Spinal cord (tissue), 10 donors: ENCODE data around the gene ABCD3. TPM values are rescaled to one million over a fixed set of nuclear protein-coding genes. Genes with fewer than 3 reads are reported as not detected.
A peak's percentile ranks its signal among the peaks of the same experiment; 100 is the strongest.

Source experiments
- DNase-seq, 6 donors: peaks; one replicate each; pipeline versions ENCODE4 v3.0.0 to v3.0.0-alpha.2; 2013 to 2015; ENCODE audit warnings: low spot score in 6 of 6, low read depth in 4 of 6
- H3K27ac ChIP-seq: one replicate; pipeline ENCODE4 v1.5.1; 2013; ENCODE audit warnings: low read depth, low read length, control low read depth
- H3K27me3 ChIP-seq: one replicate; pipeline ENCODE4 v1.6.1; 2013; ENCODE audit warnings: low read length; ENCODE audit not compliant: control insufficient read depth, insufficient read depth
- H3K36me3 ChIP-seq: one replicate; pipeline ENCODE4 v1.6.1; 2013; ENCODE audit warnings: low read length; ENCODE audit not compliant: control insufficient read depth, insufficient read depth
- H3K4me1 ChIP-seq: one replicate; pipeline ENCODE4 v1.6.1; 2013; ENCODE audit warnings: low read length; ENCODE audit not compliant: control insufficient read depth, insufficient read depth
- H3K4me3 ChIP-seq: one replicate; pipeline ENCODE4 v1.5.1; 2013; ENCODE audit warnings: low read depth, low read length, control low read depth
- H3K9me3 ChIP-seq: one replicate; pipeline ENCODE4 v1.6.1; 2013; ENCODE audit warnings: low read length; ENCODE audit not compliant: control insufficient read depth, insufficient read depth
- WGBS: methylation state at CpG from one replicate; pipeline ENCODE4 v1.1.5; 2013; ENCODE audit warnings: missing lambda C conversion rate; ENCODE audit not compliant: insufficient coverage; 5-methylcytosine and 5-hydroxymethylcytosine counted together
- polyA plus RNA-seq, 2 donors: library from polyadenylated mRNA; unstranded; fragments of 120-200 nt; gene quantifications; one replicate each; pipeline ENCODE4 v1.2.1, GENCODE V29; 2013; ENCODE audit not compliant: insufficient read length in 2 of 2
- total RNA-seq, 2 donors: library from RNA; depleted of rRNA in 1 of 2; stranded (reverse); fragments of 120-200 nt in 1 of 2; fragments of >200 nt in 1 of 2; gene quantifications; one replicate each; pipeline versions ENCODE4 v1.2.3 to v1.2.4, GENCODE V29; 2013 to 2014
- donor health status: healthy.

ABCD3 gene
- total and polyA plus RNA-seq, 4 donors = 52.9 to 95.5 (median 61.0) TPM

DNA sequence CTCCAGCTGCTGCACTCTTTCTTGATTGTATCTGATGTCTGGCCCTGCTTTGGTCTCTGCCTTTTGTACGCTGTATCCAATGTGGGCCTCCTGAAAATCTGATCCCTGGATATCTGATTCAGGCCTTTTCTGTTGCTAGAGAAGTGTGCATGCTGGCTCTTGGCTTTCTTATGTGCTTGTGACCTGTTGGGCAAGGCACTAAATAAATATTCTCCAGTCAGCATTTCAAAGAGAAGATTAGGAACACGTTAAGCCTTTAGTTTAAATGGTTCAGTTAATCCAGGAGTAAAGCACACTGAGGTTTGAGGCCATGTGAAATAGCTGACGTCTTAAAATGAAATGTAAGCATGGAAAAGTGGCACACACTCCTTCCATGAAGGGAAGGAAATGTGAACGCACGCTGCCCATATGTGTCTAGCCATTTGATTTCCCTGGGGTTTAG is 132.6 kb downstream of the ABCD3 start:
- 75% methylated on average over 4 of the region's 5 CpGs for WGBS
- DNase-seq = no peak
- no peak overlapping the region for H3K4me3 ChIP-seq
- peaks cover 3% of the 10 kb centered on the region for H3K4me1 ChIP-seq
- no peaks in the 10 kb centered on the region for H3K36me3 ChIP-seq
- H3K9me3 ChIP-seq = no peaks in the 10 kb centered on the region
- no peaks in the 10 kb centered on the region for H3K27me3 ChIP-seq
- peak overlapping the region; percentile 67 for H3K27ac ChIP-seq

GRCh38 chr1:94551449-94551848 is 133.3 kb downstream of the ABCD3 start:
- WGBS = 96% methylated on average over 6 of the region's 7 CpGs
- Histone ChIP-seq H3K9me3 (no peaks in the 10 kb centered on the region), H3K27ac (no peak overlapping the region), H3K4me1 (peaks cover 3% of the 10 kb centered on the region), H3K27me3 (no peaks in the 10 kb centered on the region), H3K4me3 (no peak overlapping the region), H3K36me3 (no peaks in the 10 kb centered on the region)
- no peak for DNase-seq

DNA sequence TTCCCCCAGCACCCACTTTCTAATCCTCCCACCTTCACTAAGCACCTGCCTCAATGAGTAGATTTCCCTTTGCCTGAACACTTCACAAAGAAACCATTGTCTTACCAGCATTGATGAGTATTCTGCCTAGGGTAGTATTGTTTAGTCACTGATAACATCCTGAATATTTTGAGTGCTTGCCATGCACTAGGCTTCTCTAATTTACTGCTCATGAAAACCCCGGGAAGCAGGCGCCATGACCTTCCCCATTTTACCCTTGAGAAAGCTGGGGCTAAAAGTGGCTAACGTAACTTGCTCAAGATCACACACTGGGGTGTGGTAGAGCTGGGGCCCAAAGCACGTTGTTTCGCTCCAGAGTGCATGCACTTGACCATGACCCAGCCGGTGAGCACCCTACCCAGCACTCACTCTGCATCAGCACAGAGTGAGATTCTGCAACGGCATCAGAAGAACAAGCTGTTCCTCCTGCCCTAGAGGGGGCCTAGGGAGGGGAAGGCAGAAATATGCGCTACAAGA is 133.9 kb downstream of the ABCD3 start:
- no peak overlapping the region for H3K27ac ChIP-seq
- 53% methylated on average over 3 of the region's 8 CpGs for WGBS
- peaks cover 3% of the 10 kb centered on the region for H3K4me1 ChIP-seq
- H3K9me3 ChIP-seq = no peaks in the 10 kb centered on the region
- no peak overlapping the region for H3K4me3 ChIP-seq
- no peaks in the 10 kb centered on the region for H3K36me3 ChIP-seq
- DNase-seq = no peak
- H3K27me3 ChIP-seq = no peaks in the 10 kb centered on the region

DNA sequence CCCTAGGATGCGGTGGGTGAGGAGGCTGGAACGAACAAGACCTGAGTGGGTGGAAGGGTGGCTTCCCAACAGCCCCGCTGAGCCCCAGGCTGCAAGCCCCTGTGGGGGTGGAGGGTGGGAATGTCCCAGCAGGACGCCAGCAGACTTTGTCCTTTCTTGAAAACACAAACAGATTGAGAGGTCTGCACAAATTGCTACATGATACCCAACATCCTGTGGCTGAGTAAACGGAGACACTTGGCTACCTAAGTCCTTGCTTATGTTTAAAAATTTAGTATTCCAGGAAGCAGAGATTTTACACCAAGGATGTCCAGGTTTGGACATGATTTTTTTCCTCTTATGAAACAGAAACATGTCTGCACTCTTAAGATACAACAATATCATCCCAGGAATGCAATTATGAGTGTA is 135.1 kb downstream of the ABCD3 start:
- 43% methylated on average over 4 of the region's 5 CpGs for WGBS
- Histone ChIP-seq H3K4me1 (peaks cover 3% of the 10 kb centered on the region), H3K27me3 (no peaks in the 10 kb centered on the region), H3K4me3 (no peak overlapping the region), H3K36me3 (no peaks in the 10 kb centered on the region), H3K9me3 (no peaks in the 10 kb centered on the region), H3K27ac (no peak overlapping the region)
- no peak for DNase-seq

DNA sequence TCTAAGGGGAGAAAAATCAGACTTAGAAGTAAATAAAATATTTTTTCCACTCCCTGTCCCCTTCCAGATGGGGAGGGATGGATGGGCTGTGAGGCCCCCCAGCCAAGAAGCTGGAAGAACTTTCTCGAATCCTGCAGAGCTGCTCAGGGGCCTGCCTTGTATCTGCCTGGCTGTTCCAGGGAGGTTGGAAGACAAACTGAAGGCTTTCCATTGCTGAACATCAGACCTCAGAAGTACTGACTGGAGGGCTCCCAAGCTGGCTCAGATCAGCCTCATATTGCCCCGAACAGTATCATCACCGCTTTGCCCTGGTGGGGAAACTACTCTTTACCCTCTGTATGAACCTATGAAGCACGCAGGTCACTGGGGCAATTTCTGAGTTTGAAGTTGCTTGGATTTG is 135.7 kb downstream of the ABCD3 start:
- no peak overlapping the region for H3K4me3 ChIP-seq
- H3K4me1 ChIP-seq = peaks cover 3% of the 10 kb centered on the region
- H3K27ac ChIP-seq = no peak overlapping the region
- 91% methylated on average over 3 of the region's 4 CpGs for WGBS
- no peak for DNase-seq
- H3K36me3 ChIP-seq = no peaks in the 10 kb centered on the region
- no peaks in the 10 kb centered on the region for H3K9me3 ChIP-seq
- H3K27me3 ChIP-seq = no peaks in the 10 kb centered on the region

- peak in 1 of 6 donors; percentile 26 for DNase-seq
- 59% methylated on average over 4 of the region's 5 CpGs for whole genome bisulfite sequencing
- no peak overlapping the region for H3K27ac ChIP-seq
- H3K4me1 ChIP-seq = peaks cover 3% of the 10 kb centered on the region
- H3K27me3 ChIP-seq = no peaks in the 10 kb centered on the region
- H3K4me3 ChIP-seq = no peak overlapping the region
- no peaks in the 10 kb centered on the region for H3K9me3 ChIP-seq
- no peaks in the 10 kb centered on the region for H3K36me3 ChIP-seq
These were observed 136.4 kb downstream of the ABCD3 start for GRCh38 chr1:94554580-94554979.

DNA sequence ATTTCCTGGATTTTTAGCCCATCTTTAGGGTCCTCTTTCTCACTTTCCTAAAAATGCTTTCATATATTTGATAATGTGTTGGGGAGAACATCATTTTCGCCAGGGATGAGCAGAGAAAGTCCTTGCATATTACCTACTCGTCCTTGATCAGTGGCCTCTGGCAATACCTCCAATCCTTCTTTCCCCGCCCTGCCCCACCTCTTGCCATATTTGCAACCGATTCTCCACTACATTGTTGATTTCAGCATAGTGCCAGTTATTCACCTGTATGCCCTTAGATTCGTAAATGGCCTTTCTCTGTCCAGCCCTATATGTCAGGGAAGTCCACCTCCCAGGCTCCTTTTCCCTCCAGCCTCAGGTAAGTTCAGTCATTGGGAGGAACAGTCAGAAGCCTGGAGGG is 136.9 kb downstream of the ABCD3 start:
- 96% methylated on average over 4 of the region's 5 CpGs for WGBS
- DNase-seq = no peak
- Histone ChIP-seq H3K27me3 (no peaks in the 10 kb centered on the region), H3K9me3 (no peaks in the 10 kb centered on the region), H3K27ac (no peak overlapping the region), H3K4me1 (peaks cover 3% of the 10 kb centered on the region), H3K36me3 (no peaks in the 10 kb centered on the region), H3K4me3 (no peak overlapping the region)

DNA sequence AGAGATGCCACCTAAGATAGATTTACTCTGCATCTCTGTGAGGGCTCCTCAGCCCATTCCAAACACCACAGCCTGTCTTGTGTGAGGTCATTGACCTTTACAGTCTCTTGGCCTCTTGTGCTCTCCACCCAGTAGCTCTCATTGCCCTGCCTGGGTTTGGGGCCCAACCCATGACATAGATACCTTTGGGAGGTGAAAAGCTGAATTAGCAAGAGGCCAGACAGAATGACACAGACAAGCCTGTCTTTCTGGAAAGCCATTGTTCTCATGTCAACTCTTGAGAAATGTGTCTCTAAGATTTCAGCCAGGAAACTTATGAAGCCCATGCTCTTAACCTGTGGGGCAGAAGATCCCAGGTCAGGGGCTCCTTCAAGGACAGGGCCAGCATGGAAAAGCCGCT is 141.7 kb downstream of the ABCD3 start:
- H3K9me3 ChIP-seq = no peaks in the 10 kb centered on the region
- no peak overlapping the region for H3K4me3 ChIP-seq
- no peaks in the 10 kb centered on the region for H3K4me1 ChIP-seq
- no CpG with 5 or more reads among the region's 1 CpG for whole genome bisulfite sequencing
- H3K27me3 ChIP-seq = no peaks in the 10 kb centered on the region
- H3K27ac ChIP-seq = no peak overlapping the region
- H3K36me3 ChIP-seq = no peaks in the 10 kb centered on the region
- no peak for DNase-seq

GRCh38 chr1:94560333-94560732 is 142.1 kb downstream of the ABCD3 start:
- no peaks in the 10 kb centered on the region for H3K4me1 ChIP-seq
- no peaks in the 10 kb centered on the region for H3K27me3 ChIP-seq
- no peak overlapping the region for H3K27ac ChIP-seq
- WGBS = no CpG with 5 or more reads among the region's 1 CpG
- DNase-seq = no peak
- no peaks in the 10 kb centered on the region for H3K9me3 ChIP-seq
- H3K4me3 ChIP-seq = no peak overlapping the region
- H3K36me3 ChIP-seq = no peaks in the 10 kb centered on the region

GRCh38 chr1:94562519-94563260 is 144.5 kb downstream of the ABCD3 start:
- H3K4me3 ChIP-seq = no peak overlapping the region
- H3K4me1 ChIP-seq = no peaks in the 10 kb centered on the region
- no peaks in the 10 kb centered on the region for H3K9me3 ChIP-seq
- H3K36me3 ChIP-seq = no peaks in the 10 kb centered on the region
- no peak for DNase-seq
- H3K27ac ChIP-seq = no peak overlapping the region
- no peaks in the 10 kb centered on the region for H3K27me3 ChIP-seq
- 70% methylated on average over 8 of the region's 12 CpGs for WGBS
